Upper lobe of left lung (tissue), 6 donors: ENCODE data around the gene LYSMD1. TPM values are rescaled to one million over a fixed set of nuclear protein-coding genes. Genes with fewer than 3 reads are reported as not detected.

Experiments used
- ATAC-seq, 2 donors: fragments of 200-7000 bp; cut with Tn5 transposase; one replicate each; pipeline ENCODE4 v1.9.1; 2022; ENCODE audit warnings: mild to moderate bottlenecking in 2 of 2, moderate library complexity in 2 of 2; ENCODE audit not compliant: low FRiP score in 2 of 2
- DNase-seq, 2 donors: peaks; one replicate each; pipeline ENCODE4 v3.0.0-alpha.2; 2019 to 2020
- H3K27ac ChIP-seq, 4 donors: fragments of 200-600 bp; sonication (generic); one replicate each; pipeline ENCODE4 v1.5.1; 2016 to 2019
- H3K27me3 ChIP-seq, 4 donors: fragments of 200-600 bp; sonication (generic); one replicate each; pipeline ENCODE4 v1.5.1; 2017 to 2019
- H3K36me3 ChIP-seq, 4 donors: fragments of 200-600 bp; sonication (generic); one replicate each; pipeline ENCODE4 v1.5.1; 2016 to 2019
- H3K4me1 ChIP-seq, 4 donors: fragments of 200-600 bp; sonication (generic); one replicate each; pipeline ENCODE4 v1.5.1; 2018 to 2019
- H3K4me3 ChIP-seq, 4 donors: fragments of 200-600 bp; sonication (generic); one replicate each; pipeline ENCODE4 v1.5.1; 2017 to 2019; ENCODE audit warnings: mild to moderate bottlenecking in 2 of 4, moderate library complexity in 1 of 4
- H3K9me3 ChIP-seq, 4 donors: fragments of 200-600 bp; sonication (generic); one replicate each; pipeline ENCODE4 v1.5.1; 2018 to 2019
- CTCF ChIP-seq, 6 experiments: fragments of 450-650 bp in 4 of 6; fragments of 200-600 bp in 2 of 6; sonication (generic) in 2 of 6; IDR thresholded peaks; one replicate each; pipeline ENCODE4 v1.5.1; 2016 to 2019; ENCODE audit warnings: antibody characterized with exemption in 6 of 6
- EP300 ChIP-seq, 4 donors: sonication (generic); formaldehyde crosslinking; IDR thresholded peaks; one replicate each; pipeline ENCODE4 v1.5.1; 2017; ENCODE audit warnings: antibody characterized with exemption in 4 of 4, control low read depth in 2 of 4
- POLR2A ChIP-seq, 4 donors: fragments of 450-650 bp; IDR thresholded peaks; one replicate each; pipeline ENCODE4 v1.5.1; 2016 to 2017; ENCODE audit warnings: antibody characterized with exemption in 4 of 4, mild to moderate bottlenecking in 2 of 4
- POLR2AphosphoS5 ChIP-seq, 2 donors: sonication (generic); formaldehyde crosslinking; IDR thresholded peaks; one replicate each; pipeline ENCODE4 v1.5.1; 2017; ENCODE audit warnings: antibody characterized with exemption in 2 of 2
- WGBS, 2 donors: methylation state at CpG; one replicate each; pipeline ENCODE4 v1.1.5; 2017 to 2018; 5-methylcytosine and 5-hydroxymethylcytosine counted together
- total RNA-seq, 6 donors: library from RNA; depleted of rRNA in 4 of 6; stranded (reverse); fragments of >200 nt in 4 of 6; gene quantifications; one replicate each; pipeline versions ENCODE4 v1.1.0 to v1.2.1, GENCODE V29; 2016 to 2021
- donor health status: DM: no; HTN: no; CAD: no; lungs with moderate emphysema.
- donor health status: DM: no; HTN: yes; CAD: no; lungs with severe emphysema.

LYSMD1 gene
- total RNA-seq, 6 donors from 2014 or later, result 2.2 to 16.8 (median 6.2) TPM

- DNase-seq (no peak), ATAC-seq (no peak)
- Histone ChIP-seq H3K9me3 (no peaks in the 10 kb centered on the region), H3K36me3 (peaks cover 23 to 38% (median 35%) of the 10 kb centered on the region in 4 donors), H3K4me3 (no peak overlapping the region), H3K27ac (no peak overlapping the region), H3K4me1 (peaks cover 12 to 26% (median 16%) of the 10 kb centered on the region in 4 donors), H3K27me3 (no peaks in the 10 kb centered on the region)
- WGBS, 2 donors, result 94% methylated on average over 1 of the region's 1 CpG
- TF ChIP-seq CTCF (IDR thresholded peaks at IDR 0.05), result no peak
Observed at GRCh38 chr1:151187205-151187604, 21.5 kb upstream of the LYSMD1 start.

GRCh38 chr1:151184211-151184610, 18.5 kb upstream of the LYSMD1 start:
- DNase-seq (peak in 1 of 2 donors; percentile 23), ATAC-seq (no peak)
- H3K4me3 ChIP-seq, result no peak overlapping the region
- 92 to 96% methylated on average over 10 of the region's 10 CpGs for WGBS, 2 donors
- no peaks in the 10 kb centered on the region for H3K27me3 ChIP-seq
- peaks cover 42 to 68% (median 64%) of the 10 kb centered on the region in 4 donors for H3K36me3 ChIP-seq
- no peak overlapping the region for H3K27ac ChIP-seq
- peaks cover 10 to 16% (median 13%) of the 10 kb centered on the region in 4 donors for H3K4me1 ChIP-seq
- TF ChIP-seq POLR2A (IDR thresholded peaks at IDR 0.05) (no peak), POLR2AphosphoS5 (IDR thresholded peaks at IDR 0.05) (no peak)
- H3K9me3 ChIP-seq, result no peaks in the 10 kb centered on the region

- Histone ChIP-seq H3K27ac (no peak overlapping the region), H3K27me3 (no peaks in the 10 kb centered on the region), H3K4me3 (no peak overlapping the region), H3K4me1 (no peaks in the 10 kb centered on the region), H3K9me3 (no peaks in the 10 kb centered on the region), H3K36me3 (peaks cover 28 to 87% (median 68%) of the 10 kb centered on the region in 4 donors)
- DNase-seq (peak in 1 of 2 donors; percentile 56), ATAC-seq (peak in 1 of 2 donors; percentile 23)
- TF ChIP-seq POLR2AphosphoS5 (IDR thresholded peaks at IDR 0.05), result no peak
- TF ChIP-seq EP300 (IDR thresholded peaks at IDR 0.05), result no peak
- no peak for TF ChIP-seq POLR2A (IDR thresholded peaks at IDR 0.05)
- TF ChIP-seq CTCF (IDR thresholded peaks at IDR 0.05), result no peak
- WGBS, 2 donors, result 94% methylated on average over 17 of the region's 17 CpGs
Observed at GRCh38 chr1:151176514-151177045, 10.9 kb upstream of the LYSMD1 start.

- 60 to 71% methylated on average over 4 of the region's 4 CpGs for WGBS, 2 donors
- H3K9me3 ChIP-seq, result no peaks in the 10 kb centered on the region
Observed at GRCh38 chr1:151175863-151176262, 10.2 kb upstream of the LYSMD1 start, which contains the start of gene TMOD4. TSS of gene TMOD4 (minus strand) at chr1:151175981. CDS start at chr1:151174875, 1,106 bp downstream.

More at GRCh38 chr1:151175863-151176262, 10.2 kb upstream of the LYSMD1 start, which contains the start of gene TMOD4:
- Histone ChIP-seq H3K36me3 (peaks cover 21 to 86% (median 66%) of the 10 kb centered on the region in 4 donors), H3K27ac (no peak within 1 kb of the TSS), H3K27me3 (no peaks in the 10 kb centered on the region), H3K4me3 (no peak within 1 kb of the TSS), H3K4me1 (no peaks in the 10 kb centered on the region)
- DNase-seq (no peak), ATAC-seq (peak in 1 of 2 donors; percentile 74)
- no peak for TF ChIP-seq POLR2A (IDR thresholded peaks at IDR 0.05)
- TF ChIP-seq EP300 (IDR thresholded peaks at IDR 0.05), result no peak
- peak in 3 of 6 experiments; percentile 26 to 28 (median 26) for TF ChIP-seq CTCF (IDR thresholded peaks at IDR 0.05)
- no peak for TF ChIP-seq POLR2AphosphoS5 (IDR thresholded peaks at IDR 0.05)
